Measurements from ENCODE around the gene NUB1.
A peak's percentile ranks its signal among the peaks of the same experiment; 100 is the strongest.
"Not testable (repeated sequence)": the region's sequence is repeated elsewhere in the genome, so short reads cannot be mapped to it uniquely, and the experiment has no call there.

The NUB1 gene, protein sequence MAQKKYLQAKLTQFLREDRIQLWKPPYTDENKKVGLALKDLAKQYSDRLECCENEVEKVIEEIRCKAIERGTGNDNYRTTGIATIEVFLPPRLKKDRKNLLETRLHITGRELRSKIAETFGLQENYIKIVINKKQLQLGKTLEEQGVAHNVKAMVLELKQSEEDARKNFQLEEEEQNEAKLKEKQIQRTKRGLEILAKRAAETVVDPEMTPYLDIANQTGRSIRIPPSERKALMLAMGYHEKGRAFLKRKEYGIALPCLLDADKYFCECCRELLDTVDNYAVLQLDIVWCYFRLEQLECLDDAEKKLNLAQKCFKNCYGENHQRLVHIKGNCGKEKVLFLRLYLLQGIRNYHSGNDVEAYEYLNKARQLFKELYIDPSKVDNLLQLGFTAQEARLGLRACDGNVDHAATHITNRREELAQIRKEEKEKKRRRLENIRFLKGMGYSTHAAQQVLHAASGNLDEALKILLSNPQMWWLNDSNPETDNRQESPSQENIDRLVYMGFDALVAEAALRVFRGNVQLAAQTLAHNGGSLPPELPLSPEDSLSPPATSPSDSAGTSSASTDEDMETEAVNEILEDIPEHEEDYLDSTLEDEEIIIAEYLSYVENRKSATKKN

DNA sequence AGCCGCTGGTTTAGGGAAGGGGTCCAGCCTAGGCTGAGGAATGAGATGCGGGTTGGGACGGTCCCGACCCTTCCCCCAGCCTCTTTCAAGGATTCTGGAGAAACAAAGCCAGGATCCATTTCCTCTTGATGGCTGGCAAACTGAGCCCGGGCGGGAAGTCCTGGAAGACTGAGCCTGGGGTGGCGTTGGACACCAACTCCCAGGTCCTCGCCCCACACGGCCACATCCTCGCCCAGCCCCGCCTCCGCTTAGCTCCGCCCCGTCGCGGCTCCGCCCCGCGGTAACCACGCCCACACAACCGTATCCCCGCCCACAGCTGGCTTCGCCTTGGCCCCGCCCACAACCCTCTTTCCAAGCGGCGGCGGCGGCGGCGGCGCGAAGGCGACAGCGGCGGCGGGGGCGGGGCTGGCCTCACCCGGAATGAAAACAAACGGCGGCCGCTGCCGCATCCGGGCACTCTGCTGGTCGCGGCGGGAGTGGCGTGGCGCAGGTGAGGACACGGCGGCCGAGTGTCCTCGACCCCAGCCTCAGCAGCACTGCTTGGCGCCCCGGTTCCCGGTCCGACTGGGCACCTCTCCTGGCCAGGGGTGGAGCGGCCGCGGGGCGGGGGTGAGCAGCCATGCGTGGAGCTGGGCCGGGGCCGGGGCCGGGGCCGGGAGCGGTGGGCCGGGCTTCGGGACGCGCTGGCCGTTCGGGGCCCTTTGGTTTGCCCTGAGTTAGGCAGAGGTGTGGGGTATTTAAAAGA, at the start of gene NUB1:
Gene NUB1, plus strand, starts transcription at position 456 of the 745 bp plus-strand sequence. CDS start 3,538 bp downstream, outside the sequence.
- H3K4me3 ChIP-seq (ENCODE audit: low read depth, low read length) = peak within 1 kb of the TSS; percentile 76

DNA sequence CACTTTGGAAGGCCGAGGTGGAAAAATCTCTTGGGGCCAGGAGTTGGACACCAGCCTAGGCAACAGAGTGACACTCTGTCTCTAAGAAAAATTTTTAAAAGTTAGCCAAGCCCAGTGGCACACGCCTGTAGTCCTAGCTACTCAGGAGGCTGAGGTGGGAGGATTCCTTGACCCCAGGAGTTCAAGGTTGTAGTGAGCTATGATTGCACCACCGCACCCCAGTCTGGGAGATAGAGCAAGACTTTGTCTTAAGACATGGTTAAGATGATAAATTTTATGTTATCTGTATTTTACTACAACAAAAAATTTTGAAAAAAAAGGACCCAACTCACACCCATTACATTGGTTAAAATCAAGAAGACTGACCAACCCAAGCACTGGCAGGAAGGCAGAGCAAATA, 48.8 kb upstream of the NUB1 start:
- no peak overlapping the region for H3K4me3 ChIP-seq (ENCODE audit: low read depth, low read length)

DNA sequence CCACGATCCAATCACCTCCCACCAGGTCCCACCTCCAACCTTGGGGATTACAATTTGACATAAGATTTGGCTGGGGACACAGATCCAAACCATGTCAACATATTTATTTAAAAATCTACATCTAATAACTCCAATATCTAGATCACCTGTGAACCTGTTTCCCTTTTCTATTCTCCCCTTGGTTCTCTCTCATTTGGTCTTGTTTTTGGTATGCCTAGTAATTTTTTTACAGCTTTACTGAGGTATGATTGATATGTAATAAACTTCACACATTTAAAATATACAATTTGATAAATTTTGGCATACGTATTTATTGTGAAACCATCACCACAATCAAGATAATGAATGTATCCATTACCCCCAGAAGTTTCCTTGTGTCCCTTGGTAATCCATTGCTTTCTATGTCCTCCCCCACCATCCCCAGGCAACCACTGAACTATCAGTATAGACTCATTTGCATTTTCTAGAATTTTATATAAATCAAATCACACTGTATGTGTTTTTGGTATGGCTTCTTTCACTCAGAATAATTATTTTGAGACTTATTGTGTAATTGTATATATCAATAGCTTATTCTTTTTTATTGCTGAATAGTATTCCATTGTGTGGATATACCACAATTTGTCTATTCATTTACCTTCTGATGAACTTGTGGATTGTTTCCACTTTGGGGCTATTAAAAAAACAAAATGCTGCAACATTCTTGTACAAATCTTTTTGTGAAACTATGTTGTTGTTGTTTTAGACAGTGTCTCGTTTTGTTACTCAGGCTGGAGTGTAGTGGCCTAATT, 45.2 kb upstream of the NUB1 start:
- H3K4me3 ChIP-seq (ENCODE audit: low read depth, low read length) = no peak overlapping the region

DNA sequence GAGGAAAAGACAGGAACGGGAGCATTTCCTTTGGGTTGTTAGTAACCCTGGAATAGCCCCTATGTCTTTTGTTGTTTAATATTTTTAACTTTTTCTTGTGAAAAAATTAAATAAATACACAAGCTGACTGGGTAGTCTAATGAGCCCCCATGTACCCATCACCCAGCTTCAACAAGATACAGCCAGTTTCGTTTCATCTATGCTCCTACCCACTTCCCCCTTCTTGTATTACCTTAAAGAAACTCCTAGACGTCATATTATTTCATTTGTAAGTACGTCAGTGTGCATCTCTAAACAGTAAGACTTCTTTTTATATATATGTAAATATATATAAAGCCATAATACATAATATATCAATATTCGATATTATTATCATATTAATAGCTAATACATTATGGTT, 42.8 kb upstream of the NUB1 start:
- no peak overlapping the region for H3K4me3 ChIP-seq (ENCODE audit: low read depth, low read length)

DNA sequence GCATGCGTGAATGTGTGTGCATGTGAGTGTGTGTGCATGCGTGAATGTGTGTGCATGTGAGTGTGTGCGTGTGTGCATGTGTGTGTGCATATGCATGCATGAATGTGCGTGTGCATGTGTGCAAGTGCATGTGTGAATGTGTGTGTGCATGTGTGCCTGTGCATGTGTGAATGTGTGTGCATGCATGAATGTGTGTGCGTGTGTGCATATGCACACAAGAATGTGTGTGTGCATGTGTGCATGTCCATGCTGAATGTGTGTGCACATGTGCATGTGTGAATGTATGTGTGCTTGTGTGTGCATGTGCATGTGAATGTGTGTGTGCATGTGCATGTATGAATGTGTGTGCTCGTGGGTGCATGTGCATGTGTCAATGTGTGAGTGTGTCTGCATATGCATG, 42.1 kb upstream of the NUB1 start:
- H3K4me3 ChIP-seq (ENCODE audit: low read depth, low read length) = no peak overlapping the region

DNA sequence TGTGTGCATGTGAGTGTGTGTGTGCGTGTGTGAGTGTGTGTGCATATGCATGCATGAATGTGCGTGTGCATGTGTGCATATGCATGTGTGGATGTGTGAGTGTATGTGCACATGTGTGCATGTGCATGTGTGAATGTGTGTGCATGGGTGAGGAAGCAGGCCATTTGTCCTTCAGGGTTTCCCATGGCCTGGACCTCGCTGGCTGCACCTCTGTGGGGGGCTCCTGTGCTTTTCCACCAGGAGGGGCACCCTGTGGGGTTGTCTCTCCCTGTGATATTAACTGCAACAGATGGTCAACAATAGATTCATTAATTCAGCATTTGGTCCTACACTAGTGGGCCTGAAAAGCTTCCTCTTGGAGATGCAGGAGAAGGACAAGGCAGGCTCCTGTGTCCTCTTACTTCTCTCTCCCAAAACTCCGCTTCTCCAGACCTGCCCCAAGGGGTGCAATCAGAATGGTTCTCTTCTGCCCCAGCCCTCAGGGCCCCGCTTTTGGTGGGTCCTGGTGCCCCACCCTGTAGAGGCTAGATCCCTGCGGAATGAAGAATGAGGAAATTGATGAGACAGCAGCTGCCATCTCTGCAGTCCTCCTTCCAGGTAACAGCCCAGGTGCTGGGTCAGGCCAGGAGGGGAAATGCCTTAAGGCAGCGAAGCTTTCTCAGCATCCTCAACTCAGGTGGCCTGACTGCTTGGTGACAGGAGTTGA, 41.5 kb upstream of the NUB1 start:
- H3K4me3 ChIP-seq (ENCODE audit: low read depth, low read length) = no peak overlapping the region

DNA sequence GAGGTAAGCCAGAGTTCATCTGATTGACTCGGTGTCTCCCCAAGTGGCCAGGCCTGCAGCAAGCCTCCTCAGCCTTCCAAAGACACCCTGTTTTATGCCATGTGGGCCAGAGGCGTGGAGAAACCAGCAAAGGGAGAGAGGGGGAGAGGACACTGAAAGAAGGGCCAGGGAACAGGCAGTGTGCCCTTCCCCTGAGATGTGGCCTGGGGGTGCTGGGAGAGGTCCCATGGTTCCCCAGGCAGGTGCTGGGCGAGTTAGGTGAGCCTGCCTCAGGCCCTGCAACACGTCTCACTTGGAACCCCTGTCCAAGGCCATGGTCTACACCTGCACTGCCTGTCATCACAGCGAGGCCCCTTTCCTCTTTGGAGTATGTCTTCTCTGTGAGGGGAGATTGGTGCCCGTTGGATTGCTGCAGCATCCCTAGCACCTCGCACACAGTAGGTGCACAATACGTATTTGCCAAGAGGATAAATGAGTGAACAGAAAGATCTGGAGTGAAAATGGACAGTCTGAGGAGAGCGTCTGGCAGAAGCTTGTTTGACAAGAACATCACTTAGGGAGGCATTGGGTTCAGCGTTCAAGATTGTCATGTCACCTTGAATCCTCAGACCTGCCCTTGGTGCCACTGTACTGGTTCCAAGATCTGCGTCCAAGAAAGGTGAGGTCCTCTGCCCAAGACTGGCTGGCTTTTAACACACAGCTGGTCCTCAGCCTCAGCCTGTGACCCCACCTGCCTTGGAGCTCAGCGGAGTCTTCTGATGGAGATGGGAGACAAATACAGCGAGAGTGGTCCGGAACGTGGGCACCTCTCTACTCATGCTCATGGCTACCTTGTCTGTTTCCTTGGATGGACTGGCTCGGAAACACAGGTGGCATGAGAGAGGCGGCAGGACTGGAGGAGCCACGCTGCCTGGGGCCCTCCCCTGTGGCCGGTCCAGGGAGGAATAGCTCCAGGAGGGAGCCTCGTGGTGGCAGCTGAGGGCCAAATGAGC, 39.8 kb upstream of the NUB1 start:
- no peak overlapping the region for H3K4me3 ChIP-seq (ENCODE audit: low read depth, low read length)

DNA sequence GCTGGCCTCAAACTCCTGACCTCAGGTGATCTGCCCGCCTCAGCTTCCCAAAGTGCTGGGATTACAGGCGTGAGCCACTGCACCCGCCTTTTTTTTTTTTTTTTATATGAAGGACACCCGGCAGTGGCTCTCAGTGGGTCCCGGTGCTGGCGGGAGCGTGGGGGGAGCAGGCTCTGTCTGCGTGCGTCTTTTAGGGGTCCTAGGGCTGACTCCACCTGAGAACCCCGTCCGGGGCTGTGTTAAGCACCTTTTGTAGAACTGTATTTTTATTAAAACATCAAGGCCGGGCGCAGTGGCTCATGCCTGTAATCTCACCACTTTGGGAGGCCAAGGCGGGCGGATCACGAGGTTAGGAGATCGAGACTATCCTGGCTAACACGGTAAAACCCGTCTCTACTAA, 37.4 kb upstream of the NUB1 start:
- not testable (repeated sequence) for H3K4me3 ChIP-seq (ENCODE audit: low read depth, low read length)

DNA sequence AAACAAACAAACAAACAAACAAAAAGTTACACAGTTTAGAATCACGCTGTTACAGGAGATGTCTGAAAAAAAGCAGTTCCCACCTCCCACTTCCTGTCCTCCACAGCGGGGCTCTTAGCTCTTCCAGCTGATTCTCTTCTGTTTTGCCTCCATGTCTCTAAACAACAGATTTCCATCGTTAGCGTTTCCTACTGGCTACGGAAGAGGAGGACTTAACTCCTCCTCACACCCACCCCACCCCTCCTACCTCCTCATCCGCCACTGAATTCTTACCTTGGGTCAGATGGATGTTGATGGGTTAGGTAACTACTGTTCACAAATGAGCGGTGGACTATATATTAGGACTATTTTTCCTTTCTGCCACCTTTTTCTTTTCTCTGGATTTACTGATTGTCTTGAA, 36.8 kb upstream of the NUB1 start:
- peak overlapping the region; percentile 24 for H3K4me3 ChIP-seq (ENCODE audit: low read depth, low read length)

DNA sequence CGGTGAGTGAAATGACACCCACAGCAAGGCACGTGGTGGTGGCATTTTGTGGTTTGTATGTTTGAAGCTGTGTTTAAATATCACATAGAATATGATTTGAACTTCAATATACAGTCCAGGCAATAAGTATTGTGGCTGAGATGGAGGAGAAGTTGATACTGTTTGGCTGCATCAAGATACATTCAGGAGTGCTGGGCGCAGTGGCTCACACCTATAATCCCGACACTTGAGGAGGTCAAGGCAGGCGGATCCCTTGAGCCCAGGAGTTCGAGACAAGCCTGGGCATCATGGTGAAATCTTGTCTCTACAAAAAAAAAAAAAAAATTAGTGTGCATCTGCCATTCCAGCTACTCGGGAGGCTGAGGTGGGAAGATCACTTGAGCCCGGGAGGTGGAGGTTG, 35.2 kb upstream of the NUB1 start:
- no peak overlapping the region for H3K4me3 ChIP-seq (ENCODE audit: low read depth, low read length)

DNA sequence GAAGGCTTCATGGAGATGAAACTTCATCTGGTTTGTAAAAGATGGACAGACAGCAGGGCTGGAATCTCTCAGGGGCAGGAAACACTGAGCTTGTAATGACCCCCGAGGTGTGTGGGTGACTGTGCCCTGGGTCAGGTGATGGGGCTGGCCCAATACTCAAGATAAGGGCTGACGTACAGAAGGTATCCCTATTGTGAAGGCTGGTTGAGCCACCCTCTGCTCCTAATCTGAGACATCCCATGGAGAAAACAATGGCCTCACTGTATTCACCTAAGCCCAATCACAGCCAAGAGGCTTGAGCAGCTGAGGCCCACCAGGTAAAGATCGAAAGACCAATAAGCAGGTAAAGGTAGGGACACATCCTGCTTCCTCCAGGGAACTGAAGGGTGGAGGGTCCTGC, 34.8 kb upstream of the NUB1 start:
- no peak overlapping the region for H3K4me3 ChIP-seq (ENCODE audit: low read depth, low read length)

DNA sequence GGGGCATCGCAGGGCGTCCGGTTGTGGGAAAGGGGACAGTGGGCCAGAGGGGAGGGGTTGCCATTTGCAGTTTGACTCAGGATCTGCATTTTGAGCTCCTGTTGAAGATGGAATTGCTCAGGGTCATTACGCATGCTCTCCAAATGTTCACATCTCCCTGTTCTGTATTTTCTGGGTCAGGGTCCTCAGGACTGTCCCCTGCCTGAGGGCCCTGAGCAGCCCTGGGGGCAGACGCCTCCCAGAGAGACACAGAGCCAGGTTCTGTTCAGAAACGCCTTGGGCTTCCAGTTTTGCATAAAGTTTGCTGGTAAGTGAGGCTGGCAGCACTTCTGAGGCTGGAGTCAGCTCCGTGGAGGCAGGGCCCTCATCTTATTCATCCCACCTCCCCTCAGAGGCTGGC, 34.1 kb upstream of the NUB1 start:
- no peak overlapping the region for H3K4me3 ChIP-seq (ENCODE audit: low read depth, low read length)

DNA sequence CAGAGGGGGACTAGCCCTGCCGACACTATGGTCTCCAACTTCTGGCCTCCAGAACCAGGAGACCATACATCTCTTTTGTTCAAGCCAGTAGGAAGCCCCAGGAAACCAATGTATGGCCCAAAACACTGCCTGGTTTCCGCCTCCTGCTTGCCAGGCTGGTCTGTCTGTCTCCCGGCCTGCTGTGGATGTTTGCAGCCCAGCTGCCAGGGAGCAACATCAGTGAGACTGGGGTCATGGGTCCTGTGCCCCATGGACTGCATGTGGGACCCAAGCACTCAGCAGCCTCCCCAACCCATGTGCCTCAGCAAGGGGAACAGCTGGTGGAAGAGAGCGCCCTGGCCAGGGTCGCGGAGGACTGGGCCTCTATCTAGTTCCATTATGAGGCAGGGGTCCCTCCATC, 33.4 kb upstream of the NUB1 start:
- no peak overlapping the region for H3K4me3 ChIP-seq (ENCODE audit: low read depth, low read length)

DNA sequence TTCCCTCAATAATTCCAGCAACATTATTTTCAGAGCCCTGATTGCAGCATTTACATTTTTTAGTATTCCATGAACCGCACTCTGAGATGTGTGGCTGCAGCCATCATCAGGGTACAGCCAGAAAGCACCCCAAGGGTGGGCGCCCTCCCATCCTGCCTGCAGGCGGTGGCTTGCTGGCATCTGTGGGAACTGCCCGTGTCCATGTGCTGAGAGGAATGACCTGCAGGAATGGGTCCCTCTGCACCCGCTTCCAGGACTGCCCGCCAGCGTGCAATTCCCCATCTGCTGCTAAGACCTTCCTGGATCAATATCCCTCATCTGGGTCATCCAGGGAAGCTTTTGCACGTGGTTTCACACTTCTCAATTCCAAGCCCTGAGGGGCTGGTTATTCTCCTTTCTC, 32.8 kb upstream of the NUB1 start:
- H3K4me3 ChIP-seq (ENCODE audit: low read depth, low read length) = no peak overlapping the region

DNA sequence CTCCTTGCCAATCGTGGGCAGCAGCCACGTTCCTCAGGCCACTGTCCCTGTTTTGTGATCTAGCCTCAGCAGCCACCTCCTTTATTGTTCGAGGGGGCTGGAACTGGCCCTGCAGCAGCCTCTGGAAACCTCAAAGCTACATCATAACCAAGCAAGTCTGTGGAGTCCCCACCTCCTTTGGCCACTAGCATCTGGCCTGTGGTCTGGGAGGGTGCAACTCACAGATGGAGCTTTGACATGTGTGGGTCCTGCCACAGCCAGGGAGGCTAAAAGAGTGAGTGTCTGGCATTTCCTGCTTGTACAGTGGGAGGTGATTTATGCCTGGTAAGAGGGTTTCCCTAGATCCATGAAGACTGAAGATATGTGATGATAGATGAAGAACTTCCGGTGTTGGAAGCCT, 32.3 kb upstream of the NUB1 start:
- H3K4me3 ChIP-seq (ENCODE audit: low read depth, low read length) = no peak overlapping the region

DNA sequence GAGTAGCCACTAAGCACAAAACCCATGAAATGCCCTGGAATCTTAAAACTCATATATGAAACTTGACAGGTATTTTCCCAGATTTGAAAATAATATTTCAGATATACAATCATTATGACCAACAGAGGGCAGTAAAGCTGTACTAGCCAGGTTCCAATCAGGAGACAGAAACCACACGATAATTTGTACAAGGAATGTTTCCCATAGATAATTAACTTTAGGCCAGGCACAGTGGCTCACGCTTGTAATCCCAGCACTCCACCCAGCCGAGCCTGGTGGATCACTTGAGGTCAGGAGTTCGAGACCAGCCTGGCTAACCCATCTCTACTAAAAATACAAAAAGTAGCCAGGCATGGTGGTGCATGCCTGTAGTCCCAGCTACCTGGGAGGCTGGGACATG, 31.0 kb upstream of the NUB1 start:
- no peak overlapping the region for H3K4me3 ChIP-seq (ENCODE audit: low read depth, low read length)

DNA sequence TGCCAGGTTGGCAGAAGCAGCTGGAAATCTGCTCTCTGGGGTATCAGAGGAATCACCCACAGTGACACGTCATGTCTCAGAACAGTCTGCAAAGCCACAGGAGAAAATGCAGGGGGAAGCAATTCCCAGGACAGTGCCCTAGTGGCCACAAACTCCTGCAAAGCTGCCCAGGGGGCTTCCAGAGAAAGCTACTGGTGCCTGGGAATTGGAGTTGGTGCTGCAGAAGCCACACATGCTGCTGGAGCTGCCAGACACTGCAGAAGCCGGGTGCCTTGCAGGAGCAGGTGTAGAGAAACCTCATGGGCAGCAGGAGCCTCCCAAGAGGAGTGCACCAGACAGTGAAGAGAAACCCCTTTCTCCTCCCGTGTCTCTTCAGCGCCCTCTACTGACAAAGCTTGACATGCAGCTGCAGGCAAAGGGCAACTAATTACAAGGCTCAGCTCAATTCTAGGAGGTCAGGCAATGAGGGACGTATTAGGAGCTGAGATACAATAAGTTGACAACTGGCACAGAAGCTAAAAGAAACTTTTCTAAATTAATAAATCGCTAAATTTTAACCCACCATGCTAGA, 30.2 kb upstream of the NUB1 start:
- no peak overlapping the region for H3K4me3 ChIP-seq (ENCODE audit: low read depth, low read length)

DNA sequence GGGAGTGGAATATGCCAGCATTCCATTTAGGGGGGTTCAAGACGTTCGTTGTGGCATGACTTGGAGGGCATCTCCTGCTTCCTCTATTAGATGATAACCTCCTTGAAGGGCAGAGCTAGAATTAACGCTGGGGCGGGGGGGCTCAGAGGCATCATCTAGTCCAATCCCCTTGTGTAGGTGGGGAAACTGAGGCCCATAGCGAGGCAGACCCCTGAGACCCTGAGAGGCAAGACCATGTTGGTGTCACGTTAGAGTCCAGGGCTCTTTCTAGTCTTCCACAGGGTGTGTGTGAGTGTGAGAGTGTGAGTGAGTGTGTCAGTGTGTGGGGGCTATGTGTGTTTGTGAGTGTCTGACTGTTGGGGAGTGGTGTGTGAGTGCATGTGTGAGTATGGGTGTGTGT, 29.3 kb upstream of the NUB1 start:
- no peak overlapping the region for H3K4me3 ChIP-seq (ENCODE audit: low read depth, low read length)
